ENCODE measurements around the gene CNTN5.

CNTN5 gene

GRCh38 chr11:99535406-99535805 lies 514.7 kb downstream of the CNTN5 start:
- WGBS = 100% methylated on average over 1 of the region's 1 CpG

GRCh38 chr11:99535819-99536218 lies 515.1 kb downstream of the CNTN5 start:
- no peak overlapping the region for H3K27ac ChIP-seq (ENCODE audit: low read length, poor library complexity, severe bottlenecking)

More at GRCh38 chr11:99535406-99535805, 514.7 kb downstream of the CNTN5 start:
- H3K18ac ChIP-seq (ENCODE audit: low read depth in 1 of 2, low read length in 2 of 2) = no peak overlapping the region
- H3K36me3 ChIP-seq (ENCODE audit: control insufficient read depth in 1 of 2, insufficient read depth in 2 of 2, low read depth in 1 of 2, low read length in 2 of 2) = no peaks in the 10 kb centered on the region
- no peaks in the 10 kb centered on the region for H3K27me3 ChIP-seq (ENCODE audit: control insufficient read depth in 1 of 2, insufficient read depth in 1 of 2, low read length in 2 of 2)
- no peaks in the 10 kb centered on the region for H3K79me1 ChIP-seq (replicated peaks; ENCODE audit: low read length, poor library complexity, severe bottlenecking)
- H3K4me1 ChIP-seq (ENCODE audit: control insufficient read depth, insufficient read depth, low read depth, low read length) = no peaks in the 10 kb centered on the region
- no peak overlapping the region for H3K9ac ChIP-seq (ENCODE audit: low read length)
- H4K91ac ChIP-seq (ENCODE audit: low read length) = no peak overlapping the region
- no peak overlapping the region for H2BK15ac ChIP-seq (ENCODE audit: low read depth, poor library complexity, severe bottlenecking)
- DNase-seq = no peak
- H2BK12ac ChIP-seq (ENCODE audit: low read length in 2 of 2) = no peak overlapping the region
- H3K14ac ChIP-seq (ENCODE audit: low read length in 2 of 2) = no peak overlapping the region
- H3K4ac ChIP-seq (ENCODE audit: low read depth in 1 of 2, low read length in 2 of 2) = no peak overlapping the region
- no peak overlapping the region for H3K27ac ChIP-seq (ENCODE audit: low read length, poor library complexity, severe bottlenecking)
- H3K9me3 ChIP-seq (ENCODE audit: control insufficient read depth, low read length) = peaks cover 2% of the 10 kb centered on the region
- no peak overlapping the region for H2AK5ac ChIP-seq (ENCODE audit: low read length, severe bottlenecking)
- no peak overlapping the region for H2BK120ac ChIP-seq (ENCODE audit: low read depth, low read length)
- no peak overlapping the region for H2AFZ ChIP-seq (ENCODE audit: low read depth, low read length)
- H3K23ac ChIP-seq (ENCODE audit: low read length in 2 of 2) = no peak overlapping the region
- no peak overlapping the region for H2BK5ac ChIP-seq (ENCODE audit: low read depth, low read length, poor library complexity, severe bottlenecking)
- no peak overlapping the region for H4K8ac ChIP-seq (ENCODE audit: low read length)
- no peak overlapping the region for H3K4me2 ChIP-seq (ENCODE audit: low read length, poor library complexity, severe bottlenecking)
- no peak overlapping the region for H3K4me3 ChIP-seq (ENCODE audit: insufficient read depth in 1 of 2, low read depth in 1 of 2, low read length in 2 of 2)

GRCh38 chr11:99537681-99538080 lies 516.9 kb downstream of the CNTN5 start:
- DNase-seq = no peak
- H3K18ac ChIP-seq (ENCODE audit: low read depth in 1 of 2, low read length in 2 of 2) = no peak overlapping the region
- H3K9me3 ChIP-seq (ENCODE audit: control insufficient read depth, low read length) = peaks cover 2% of the 10 kb centered on the region
- H3K36me3 ChIP-seq (ENCODE audit: control insufficient read depth in 1 of 2, insufficient read depth in 2 of 2, low read depth in 1 of 2, low read length in 2 of 2) = no peaks in the 10 kb centered on the region
- no peak overlapping the region for H2BK15ac ChIP-seq (ENCODE audit: low read depth, poor library complexity, severe bottlenecking)
- no peak overlapping the region for H3K9ac ChIP-seq (ENCODE audit: low read length)
- no peak overlapping the region for H3K23ac ChIP-seq (ENCODE audit: low read length in 2 of 2)
- 73% methylated on average over 2 of the region's 2 CpGs for WGBS
- H2AFZ ChIP-seq (ENCODE audit: low read depth, low read length) = no peak overlapping the region
- no peaks in the 10 kb centered on the region for H3K79me1 ChIP-seq (replicated peaks; ENCODE audit: low read length, poor library complexity, severe bottlenecking)
- H3K4me3 ChIP-seq (ENCODE audit: insufficient read depth in 1 of 2, low read depth in 1 of 2, low read length in 2 of 2) = no peak overlapping the region
- no peak overlapping the region for H2BK5ac ChIP-seq (ENCODE audit: low read depth, low read length, poor library complexity, severe bottlenecking)
- no peak overlapping the region for H3K27ac ChIP-seq (ENCODE audit: low read length, poor library complexity, severe bottlenecking)
- H3K4ac ChIP-seq (ENCODE audit: low read depth in 1 of 2, low read length in 2 of 2) = no peak overlapping the region
- H3K27me3 ChIP-seq (ENCODE audit: control insufficient read depth in 1 of 2, insufficient read depth in 1 of 2, low read length in 2 of 2) = no peaks in the 10 kb centered on the region
- H3K4me1 ChIP-seq (ENCODE audit: control insufficient read depth, insufficient read depth, low read depth, low read length) = no peaks in the 10 kb centered on the region
- H4K91ac ChIP-seq (ENCODE audit: low read length) = no peak overlapping the region
- no peak overlapping the region for H3K14ac ChIP-seq (ENCODE audit: low read length in 2 of 2)
- no peak overlapping the region for H4K8ac ChIP-seq (ENCODE audit: low read length)
- H3K4me2 ChIP-seq (ENCODE audit: low read length, poor library complexity, severe bottlenecking) = no peak overlapping the region
- no peak overlapping the region for H2BK12ac ChIP-seq (ENCODE audit: low read length in 2 of 2)
- H2AK5ac ChIP-seq (ENCODE audit: low read length, severe bottlenecking) = no peak overlapping the region
- no peak overlapping the region for H2BK120ac ChIP-seq (ENCODE audit: low read depth, low read length)

More at GRCh38 chr11:99535819-99536218, 515.1 kb downstream of the CNTN5 start:
- Histone ChIP-seq H3K4ac (ENCODE audit: low read depth in 1 of 2, low read length in 2 of 2) (no peak overlapping the region), H3K36me3 (ENCODE audit: control insufficient read depth in 1 of 2, insufficient read depth in 2 of 2, low read depth in 1 of 2, low read length in 2 of 2) (no peaks in the 10 kb centered on the region), H3K4me2 (ENCODE audit: low read length, poor library complexity, severe bottlenecking) (no peak overlapping the region), H3K9ac (ENCODE audit: low read length) (no peak overlapping the region), H2BK120ac (ENCODE audit: low read depth, low read length) (no peak overlapping the region), H2AK5ac (ENCODE audit: low read length, severe bottlenecking) (no peak overlapping the region), H4K91ac (ENCODE audit: low read length) (no peak overlapping the region), H3K14ac (ENCODE audit: low read length in 2 of 2) (no peak overlapping the region), H2BK15ac (ENCODE audit: low read depth, poor library complexity, severe bottlenecking) (no peak overlapping the region), H3K4me1 (ENCODE audit: control insufficient read depth, insufficient read depth, low read depth, low read length) (no peaks in the 10 kb centered on the region), H2BK12ac (ENCODE audit: low read length in 2 of 2) (no peak overlapping the region), H3K79me1 (replicated peaks; ENCODE audit: low read length, poor library complexity, severe bottlenecking) (no peaks in the 10 kb centered on the region), H4K8ac (ENCODE audit: low read length) (no peak overlapping the region), H3K4me3 (ENCODE audit: insufficient read depth in 1 of 2, low read depth in 1 of 2, low read length in 2 of 2) (no peak overlapping the region), H3K27me3 (ENCODE audit: control insufficient read depth in 1 of 2, insufficient read depth in 1 of 2, low read length in 2 of 2) (no peaks in the 10 kb centered on the region), H2AFZ (ENCODE audit: low read depth, low read length) (no peak overlapping the region), H2BK5ac (ENCODE audit: low read depth, low read length, poor library complexity, severe bottlenecking) (no peak overlapping the region), H3K23ac (ENCODE audit: low read length in 2 of 2) (no peak overlapping the region), H3K18ac (ENCODE audit: low read depth in 1 of 2, low read length in 2 of 2) (no peak overlapping the region), H3K9me3 (ENCODE audit: control insufficient read depth, low read length) (peaks cover 2% of the 10 kb centered on the region)
- no CpG with 5 or more reads among the region's 2 CpGs for WGBS
- DNase-seq = no peak

GRCh38 chr11:99545616-99546015 lies 524.9 kb downstream of the CNTN5 start:
- 77% methylated on average over 3 of the region's 4 CpGs for WGBS
- no peak overlapping the region for H2BK12ac ChIP-seq (ENCODE audit: low read length in 2 of 2)
- no peak overlapping the region for H3K27ac ChIP-seq (ENCODE audit: low read length, poor library complexity, severe bottlenecking)
- no peak for DNase-seq
- H2AFZ ChIP-seq (ENCODE audit: low read depth, low read length) = no peak overlapping the region
- H3K4me2 ChIP-seq (ENCODE audit: low read length, poor library complexity, severe bottlenecking) = no peak overlapping the region
- no peak overlapping the region for H3K18ac ChIP-seq (ENCODE audit: low read depth in 1 of 2, low read length in 2 of 2)
- no peak overlapping the region for H2BK15ac ChIP-seq (ENCODE audit: low read depth, poor library complexity, severe bottlenecking)
- no peak overlapping the region for H3K4me3 ChIP-seq (ENCODE audit: insufficient read depth in 1 of 2, low read depth in 1 of 2, low read length in 2 of 2)
- no peak overlapping the region for H2BK120ac ChIP-seq (ENCODE audit: low read depth, low read length)
- no peaks in the 10 kb centered on the region for H3K27me3 ChIP-seq (ENCODE audit: control insufficient read depth in 1 of 2, insufficient read depth in 1 of 2, low read length in 2 of 2)
- no peaks in the 10 kb centered on the region for H3K4me1 ChIP-seq (ENCODE audit: control insufficient read depth, insufficient read depth, low read depth, low read length)
- H3K14ac ChIP-seq (ENCODE audit: low read length in 2 of 2) = no peak overlapping the region
- no peaks in the 10 kb centered on the region for H3K79me1 ChIP-seq (replicated peaks; ENCODE audit: low read length, poor library complexity, severe bottlenecking)
- H4K8ac ChIP-seq (ENCODE audit: low read length) = no peak overlapping the region
- no peaks in the 10 kb centered on the region for H3K36me3 ChIP-seq (ENCODE audit: control insufficient read depth in 1 of 2, insufficient read depth in 2 of 2, low read depth in 1 of 2, low read length in 2 of 2)
- no peak overlapping the region for H2AK5ac ChIP-seq (ENCODE audit: low read length, severe bottlenecking)
- no peak overlapping the region for H3K23ac ChIP-seq (ENCODE audit: low read length in 2 of 2)
- no peak overlapping the region for H3K9ac ChIP-seq (ENCODE audit: low read length)
- no peaks in the 10 kb centered on the region for H3K9me3 ChIP-seq (ENCODE audit: control insufficient read depth, low read length)
- no peak overlapping the region for H3K4ac ChIP-seq (ENCODE audit: low read depth in 1 of 2, low read length in 2 of 2)
- no peak overlapping the region for H2BK5ac ChIP-seq (ENCODE audit: low read depth, low read length, poor library complexity, severe bottlenecking)
- no peak overlapping the region for H4K91ac ChIP-seq (ENCODE audit: low read length)

Measured in mesenchymal stem cell (in vitro differentiated cells and primary cell).